ACHN (cell line): ENCODE results near the gene TH.
A peak's percentile ranks its signal among the peaks of the same experiment; 100 is the strongest.

Experiments
- DNase-seq: peaks from one replicate; pipeline ENCODE4 v3.0.0-alpha.2; 2015
- in situ Hi-C: cut with HindIII; loops from 2 replicates; pipeline ENCODE4 v1.10.0; 2017; ENCODE audit warnings: low sequenced_read_pairs, low pct_ligation_motif_present, low pct_unique_long_range_greater_than_20kb

Gene TH

GRCh38 chr11:2167141-2168045, 4.2 kb downstream of the TH start:
- in situ Hi-C loops = no loop called here
- DNase-seq = no peak

- peak; percentile 11 for DNase-seq
- in situ Hi-C loops = no loop called here
These were observed 5.3 kb downstream of the TH start for GRCh38 chr11:2166091-2166851.

GRCh38 chr11:2165571-2165970, 6.0 kb downstream of the TH start:
- in situ Hi-C loops = no loop called here
- DNase-seq = no peak

- in situ Hi-C loops = no loop called here
- no peak for DNase-seq
These were observed 6.6 kb downstream of the TH start for GRCh38 chr11:2164861-2165555.

GRCh38 chr11:2164081-2164480, 7.5 kb downstream of the TH start:
- in situ Hi-C loops = no loop called here
- no peak for DNase-seq

- no peak for DNase-seq
- in situ Hi-C loops = no loop called here
These were observed 8.1 kb downstream of the TH start for GRCh38 chr11:2163428-2163978.

GRCh38 chr11:2160736-2161259, 10.8 kb downstream of the TH start, which contains the start of gene INS:
INS (minus strand) TSS chr11:2161209; CDS start chr11:2160971, 238 bp downstream.
- no peak for DNase-seq
- in situ Hi-C loops = no loop called here

GRCh38 chr11:2159536-2160413, 11.8 kb downstream of the TH start:
- no peak for DNase-seq
- in situ Hi-C loops = no loop called here

GRCh38 chr11:2158966-2159365, 12.6 kb downstream of the TH start:
- in situ Hi-C loops = no loop called here
- no peak for DNase-seq

GRCh38 chr11:2158296-2158737, 13.3 kb downstream of the TH start:
- in situ Hi-C loops = no loop called here

GRCh38 chr11:2157294-2158040, 14.1 kb downstream of the TH start:
- in situ Hi-C loops = no loop called here
- DNase-seq = no peak

More at GRCh38 chr11:2158296-2158737, 13.3 kb downstream of the TH start:
- no peak for DNase-seq

GRCh38 chr11:2156416-2157182, 15.0 kb downstream of the TH start:
- in situ Hi-C loops = no loop called here
- peak; percentile 60 for DNase-seq

GRCh38 chr11:2155511-2155910, 16.1 kb downstream of the TH start:
- in situ Hi-C loops = no loop called here
- no peak for DNase-seq

GRCh38 chr11:2154889-2155288, 16.7 kb downstream of the TH start:
- no peak for DNase-seq

GRCh38 chr11:2154195-2154585, 17.4 kb downstream of the TH start:
- DNase-seq = no peak
- in situ Hi-C loops = no loop called here

More at GRCh38 chr11:2154889-2155288, 16.7 kb downstream of the TH start:
- in situ Hi-C loops = no loop called here

- in situ Hi-C loops = no loop called here
- no peak for DNase-seq
These were observed 17.9 kb downstream of the TH start for GRCh38 chr11:2153581-2154194.
